Progenitor cell of endocrine pancreas (in vitro differentiated cells): ENCODE results near the gene KCNJ6. TPM values are rescaled to one million over a fixed set of nuclear protein-coding genes. Genes with fewer than 3 reads are reported as not detected.

ENCODE experiments used
- DNase-seq: peaks from one replicate; pipeline ENCODE4 v3.0.0; 2021; ENCODE audit warnings: low spot score; ENCODE audit not compliant: unreplicated experiment
- H3K27ac Mint-ChIP-seq: 2 replicates; pipeline ENCODE4 v1.8.0; 2021; ENCODE audit warnings: mild to moderate bottlenecking, moderate library complexity, mixed read lengths
- H3K27me3 Mint-ChIP-seq: 2 replicates; pipeline ENCODE4 v1.8.0; 2021; ENCODE audit warnings: mixed read lengths
- H3K36me3 Mint-ChIP-seq: 2 replicates; pipeline ENCODE4 v1.8.0; 2022; ENCODE audit warnings: mixed read lengths; ENCODE audit not compliant: insufficient read depth
- H3K4me1 Mint-ChIP-seq: 2 replicates; pipeline ENCODE4 v1.8.0; 2021; ENCODE audit warnings: low read depth, mixed read lengths
- H3K4me3 Mint-ChIP-seq: 2 replicates; pipeline ENCODE4 v1.8.0; 2021; ENCODE audit warnings: low read depth, mild to moderate bottlenecking, moderate library complexity, mixed read lengths
- H3K9me3 Mint-ChIP-seq: 2 replicates; pipeline ENCODE4 v1.8.0; 2021; ENCODE audit warnings: low read depth, mixed read lengths
- total RNA-seq: library from RNA; stranded (reverse); gene quantifications from 2 replicates; pipeline ENCODE4 v1.2.1, GENCODE V29; 2021
- TF ChIP-seq, protein P1 (sequence below): fragments of 200-600 bp; sonication (generic); IDR thresholded peaks from one replicate; pipeline ENCODE4 v1.5.0; 2021; ENCODE audit warnings: antibody characterized with exemption, mild to moderate bottlenecking; ENCODE audit not compliant: unreplicated experiment

The KCNJ6 gene
- total RNA-seq, 1 donor from 2014 or later, result 3.3 TPM

GRCh38 chr21:37874481-37874880 is 41.8 kb downstream of the KCNJ6 start:
- no peak for DNase-seq
- Mint-ChIP-seq H3K27me3 (no peaks in the 10 kb centered on the region), H3K27ac (no peak overlapping the region), H3K9me3 (no peaks in the 10 kb centered on the region), H3K4me3 (no peak overlapping the region), H3K4me1 (no peaks in the 10 kb centered on the region), H3K36me3 (no peaks in the 10 kb centered on the region)
- TF ChIP-seq, protein P1, sequence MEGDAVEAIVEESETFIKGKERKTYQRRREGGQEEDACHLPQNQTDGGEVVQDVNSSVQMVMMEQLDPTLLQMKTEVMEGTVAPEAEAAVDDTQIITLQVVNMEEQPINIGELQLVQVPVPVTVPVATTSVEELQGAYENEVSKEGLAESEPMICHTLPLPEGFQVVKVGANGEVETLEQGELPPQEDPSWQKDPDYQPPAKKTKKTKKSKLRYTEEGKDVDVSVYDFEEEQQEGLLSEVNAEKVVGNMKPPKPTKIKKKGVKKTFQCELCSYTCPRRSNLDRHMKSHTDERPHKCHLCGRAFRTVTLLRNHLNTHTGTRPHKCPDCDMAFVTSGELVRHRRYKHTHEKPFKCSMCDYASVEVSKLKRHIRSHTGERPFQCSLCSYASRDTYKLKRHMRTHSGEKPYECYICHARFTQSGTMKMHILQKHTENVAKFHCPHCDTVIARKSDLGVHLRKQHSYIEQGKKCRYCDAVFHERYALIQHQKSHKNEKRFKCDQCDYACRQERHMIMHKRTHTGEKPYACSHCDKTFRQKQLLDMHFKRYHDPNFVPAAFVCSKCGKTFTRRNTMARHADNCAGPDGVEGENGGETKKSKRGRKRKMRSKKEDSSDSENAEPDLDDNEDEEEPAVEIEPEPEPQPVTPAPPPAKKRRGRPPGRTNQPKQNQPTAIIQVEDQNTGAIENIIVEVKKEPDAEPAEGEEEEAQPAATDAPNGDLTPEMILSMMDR, result no peak

GRCh38 chr21:37873655-37874054 is 42.6 kb downstream of the KCNJ6 start:
- H3K27me3 Mint-ChIP-seq, result no peaks in the 10 kb centered on the region
- H3K27ac Mint-ChIP-seq, result no peak overlapping the region
- no peak for DNase-seq
- TF ChIP-seq, protein P1, result no peak
- H3K36me3 Mint-ChIP-seq, result no peaks in the 10 kb centered on the region
- no peaks in the 10 kb centered on the region for H3K4me1 Mint-ChIP-seq
- no peak overlapping the region for H3K4me3 Mint-ChIP-seq
- no peaks in the 10 kb centered on the region for H3K9me3 Mint-ChIP-seq

GRCh38 chr21:37871121-37871862 is 45.0 kb downstream of the KCNJ6 start:
- no peak for DNase-seq
- Mint-ChIP-seq H3K9me3 (no peaks in the 10 kb centered on the region), H3K27me3 (peaks cover 3% of the 10 kb centered on the region), H3K4me1 (no peaks in the 10 kb centered on the region), H3K36me3 (no peaks in the 10 kb centered on the region), H3K27ac (no peak overlapping the region), H3K4me3 (no peak overlapping the region)
- TF ChIP-seq, protein P1, result no peak

- H3K27ac Mint-ChIP-seq, result no peak overlapping the region
- H3K4me3 Mint-ChIP-seq, result no peak overlapping the region
- H3K9me3 Mint-ChIP-seq, result no peaks in the 10 kb centered on the region
- no peaks in the 10 kb centered on the region for H3K4me1 Mint-ChIP-seq
- H3K27me3 Mint-ChIP-seq, result peaks cover 3% of the 10 kb centered on the region
- H3K36me3 Mint-ChIP-seq, result no peaks in the 10 kb centered on the region
- TF ChIP-seq, protein P1, result no peak
- no peak for DNase-seq
These were observed 46.0 kb downstream of the KCNJ6 start for GRCh38 chr21:37870221-37870620.

- H3K4me3 Mint-ChIP-seq, result no peak overlapping the region
- DNase-seq, result no peak
- no peaks in the 10 kb centered on the region for H3K36me3 Mint-ChIP-seq
- TF ChIP-seq, protein P1, result no peak
- no peaks in the 10 kb centered on the region for H3K4me1 Mint-ChIP-seq
- no peak overlapping the region for H3K27ac Mint-ChIP-seq
- H3K27me3 Mint-ChIP-seq, result peaks cover 3% of the 10 kb centered on the region
- H3K9me3 Mint-ChIP-seq, result no peaks in the 10 kb centered on the region
These were observed 46.6 kb downstream of the KCNJ6 start for GRCh38 chr21:37869661-37870060.
